HT-29 (cell line): ENCODE results near the gene MCCD1. TPM values are rescaled to one million over a fixed set of nuclear protein-coding genes. Genes with fewer than 3 reads are reported as not detected.

Experiments used
- DNase-seq: peaks from one replicate; pipeline ENCODE4 v3.0.0-alpha.2; 2015; ENCODE audit warnings: low spot score
- total RNA-seq: library from RNA; depleted of rRNA; stranded (reverse); fragments of >200 nt; shearing (Covaris generic); gene quantifications from 2 replicates; pipeline ENCODE4 v1.2.3, GENCODE V29; 2014

Gene MCCD1
- total RNA-seq, 1 experiment from 2014 or later = not detected

DNA sequence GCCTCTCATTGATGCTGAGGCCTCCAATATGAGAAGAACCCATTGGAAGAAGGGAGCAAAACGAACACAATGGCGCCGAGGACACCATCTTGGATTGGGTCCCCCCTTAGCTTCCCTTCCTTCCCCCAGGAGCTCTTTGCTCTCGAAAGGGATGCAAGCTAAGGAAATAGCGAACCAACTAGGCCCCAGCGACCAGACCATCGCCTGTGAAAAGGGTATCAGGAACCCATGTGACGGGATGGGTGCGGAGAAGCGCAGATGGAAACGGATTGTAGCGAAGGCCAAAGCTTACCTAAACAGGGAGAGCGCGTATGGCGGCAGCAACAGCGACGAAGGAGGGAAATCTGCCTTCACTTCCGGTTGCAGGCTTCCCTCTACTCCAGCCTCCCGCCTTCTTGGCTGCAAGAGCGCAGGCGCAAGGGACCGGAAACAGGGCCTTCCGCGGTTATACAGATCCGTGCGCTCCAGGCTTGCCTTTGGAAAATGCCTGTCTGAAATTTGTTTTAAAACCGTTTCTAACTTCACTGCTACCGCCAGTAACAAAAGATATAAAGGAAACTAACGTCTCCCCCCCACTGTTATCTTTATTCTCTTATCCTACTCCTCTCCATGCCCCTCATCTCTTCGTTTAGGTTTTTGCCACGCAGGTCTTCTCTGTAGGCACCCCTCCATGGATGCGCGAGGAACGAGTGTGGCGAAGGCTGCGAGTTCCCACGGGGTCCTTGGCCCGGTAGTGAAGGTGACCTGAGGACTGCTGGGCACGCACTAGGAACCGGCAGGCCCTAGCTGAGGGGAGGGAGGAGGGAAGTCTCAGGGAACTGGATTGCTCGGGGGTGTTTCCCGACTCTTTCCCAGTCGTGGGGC lies 13.1 kb downstream of the MCCD1 start, which contains the start of gene DDX39B:
TSS of gene DDX39B (minus strand) at position 346 of the 864 bp plus-strand sequence. CDS start 1,471 bp downstream, outside the sequence.
- peak; percentile 97 for DNase-seq

DNA sequence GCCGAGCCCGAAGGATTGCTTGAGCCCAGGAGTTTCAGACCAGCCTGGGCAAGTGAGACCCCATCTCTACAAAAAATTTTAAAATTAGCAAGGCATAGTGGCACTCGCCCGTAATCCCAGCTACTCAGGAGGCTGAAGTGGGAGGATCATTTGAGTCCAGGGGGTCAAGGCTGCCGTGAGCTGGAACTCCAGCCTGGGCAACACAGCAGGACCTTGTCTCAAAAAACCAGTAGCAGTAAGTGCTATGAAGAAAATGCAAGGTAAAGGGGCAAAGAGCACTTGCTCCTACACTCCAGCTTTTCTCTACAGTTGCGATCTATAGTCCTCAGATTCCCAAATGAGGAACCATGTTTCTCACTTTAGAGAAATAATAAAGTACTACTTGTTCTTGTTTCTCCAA lies 14.9 kb downstream of the MCCD1 start:
- DNase-seq = no peak

DNA sequence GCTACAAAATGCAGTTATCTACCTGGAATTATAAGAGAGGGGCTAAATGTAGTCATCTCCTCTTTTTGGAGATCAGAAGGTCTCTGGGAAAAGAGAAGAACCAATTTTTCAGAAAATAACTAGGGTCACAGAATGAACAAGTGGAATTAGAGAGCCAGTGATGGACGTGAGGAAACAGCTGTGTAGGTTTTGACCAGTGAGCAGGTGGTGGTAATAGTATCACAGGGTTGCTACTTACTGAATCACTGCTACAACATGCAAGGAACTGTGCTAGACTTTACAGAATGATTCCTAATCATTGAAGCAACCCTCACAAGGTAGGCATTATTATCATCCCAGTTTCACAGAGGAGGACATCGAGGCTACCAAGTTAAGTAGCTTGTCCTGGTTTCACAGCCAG lies 15.9 kb downstream of the MCCD1 start:
- no peak for DNase-seq

DNA sequence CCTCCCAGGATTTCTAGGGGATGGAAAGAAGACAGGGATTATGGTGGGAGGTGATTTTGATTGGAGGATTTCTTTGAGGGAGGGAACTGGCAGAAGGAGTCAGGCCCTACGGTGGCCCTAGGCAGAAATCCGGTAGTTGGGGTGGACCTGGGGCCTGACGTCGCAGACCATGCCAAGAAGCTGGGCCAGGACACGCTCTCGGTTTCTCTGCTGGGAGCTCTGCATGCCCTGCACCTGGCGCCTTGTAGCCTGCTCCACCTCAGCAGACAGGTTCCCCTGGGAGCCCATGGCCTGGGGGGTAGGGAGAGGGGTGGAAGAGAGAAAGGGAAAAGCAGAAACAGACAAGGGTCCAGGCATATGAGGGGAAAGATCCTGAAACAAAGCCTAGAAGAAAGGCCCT lies 16.5 kb downstream of the MCCD1 start:
- no peak for DNase-seq

DNA sequence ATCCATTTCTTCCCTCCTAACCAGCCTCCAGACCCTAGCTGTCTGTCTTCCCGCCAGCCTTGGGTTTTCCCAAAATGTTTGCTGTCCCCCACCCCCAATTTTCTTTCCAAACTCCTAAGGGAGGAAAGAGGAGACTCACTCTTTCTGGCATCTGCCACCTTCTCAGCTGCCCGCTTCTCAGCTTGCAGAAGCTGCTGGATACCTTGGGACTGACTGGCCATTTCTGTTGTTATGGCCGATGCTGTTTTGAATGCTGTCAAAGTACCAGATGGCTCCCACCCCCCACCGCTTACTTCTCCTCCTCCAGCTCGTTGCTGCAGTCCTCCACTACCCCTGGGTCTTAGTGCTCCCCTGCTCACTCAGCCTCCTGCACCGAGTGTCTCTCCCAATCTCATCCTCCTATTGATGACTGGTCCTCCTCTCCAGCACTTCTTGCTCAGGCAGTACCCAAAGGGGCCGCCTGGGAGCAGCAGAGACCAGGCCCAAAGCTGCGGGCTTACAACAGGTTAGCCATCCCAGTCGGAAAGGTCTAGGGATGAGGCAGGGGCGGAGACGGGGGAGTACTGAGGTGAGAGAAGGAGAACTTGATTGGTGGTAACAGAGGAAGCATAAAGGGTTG lies 17.7 kb downstream of the MCCD1 start, which contains the start of gene ATP6V1G2:
TSS of gene ATP6V1G2 (minus strand) at position 270 of the 619 bp plus-strand sequence. CDS start at position 221, 49 bp downstream.
- DNase-seq = peak; percentile 91

DNA sequence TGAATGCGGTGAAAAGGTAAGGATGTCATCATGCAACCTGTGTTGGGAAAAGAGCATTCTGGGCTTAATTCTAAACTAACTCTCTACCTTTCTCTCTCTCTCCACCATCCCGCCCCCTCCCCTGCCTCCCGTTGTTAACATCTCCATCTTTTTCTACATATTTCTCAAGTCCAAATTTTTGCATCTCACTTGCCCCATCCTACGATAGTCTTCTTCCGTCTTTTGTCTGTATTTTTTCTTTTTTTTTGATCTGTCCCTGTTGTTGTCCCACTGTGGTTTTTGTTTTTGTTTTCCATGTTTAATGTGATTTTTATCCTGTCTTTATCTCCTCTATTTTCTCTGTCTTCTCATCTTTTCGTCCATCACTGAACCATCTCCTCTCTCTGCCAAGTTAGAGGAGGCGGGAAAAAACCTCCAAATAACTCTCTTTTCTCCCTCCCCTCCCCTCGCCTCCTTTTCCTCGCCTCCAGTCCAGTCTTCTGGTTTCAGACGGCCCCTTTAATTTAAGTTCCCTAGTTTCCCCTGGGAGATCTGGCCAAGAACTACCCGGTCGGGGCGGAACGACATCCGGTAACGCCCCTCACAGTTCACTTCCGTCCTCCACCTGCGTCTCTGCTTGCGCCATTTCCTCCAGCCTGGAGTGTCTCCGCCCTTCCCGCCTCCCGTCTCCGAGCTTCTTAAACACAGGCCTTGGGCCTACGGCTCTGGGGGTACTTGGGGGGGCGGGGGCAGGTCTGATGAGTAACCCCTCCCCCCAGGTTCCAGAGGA lies 18.4 kb downstream of the MCCD1 start, which contains the start of gene NFKBIL1:
TSS of gene NFKBIL1 (plus strand) at position 651 of the 769 bp plus-strand sequence. CDS start at position 738, 87 bp downstream.
- DNase-seq = peak; percentile 95

DNA sequence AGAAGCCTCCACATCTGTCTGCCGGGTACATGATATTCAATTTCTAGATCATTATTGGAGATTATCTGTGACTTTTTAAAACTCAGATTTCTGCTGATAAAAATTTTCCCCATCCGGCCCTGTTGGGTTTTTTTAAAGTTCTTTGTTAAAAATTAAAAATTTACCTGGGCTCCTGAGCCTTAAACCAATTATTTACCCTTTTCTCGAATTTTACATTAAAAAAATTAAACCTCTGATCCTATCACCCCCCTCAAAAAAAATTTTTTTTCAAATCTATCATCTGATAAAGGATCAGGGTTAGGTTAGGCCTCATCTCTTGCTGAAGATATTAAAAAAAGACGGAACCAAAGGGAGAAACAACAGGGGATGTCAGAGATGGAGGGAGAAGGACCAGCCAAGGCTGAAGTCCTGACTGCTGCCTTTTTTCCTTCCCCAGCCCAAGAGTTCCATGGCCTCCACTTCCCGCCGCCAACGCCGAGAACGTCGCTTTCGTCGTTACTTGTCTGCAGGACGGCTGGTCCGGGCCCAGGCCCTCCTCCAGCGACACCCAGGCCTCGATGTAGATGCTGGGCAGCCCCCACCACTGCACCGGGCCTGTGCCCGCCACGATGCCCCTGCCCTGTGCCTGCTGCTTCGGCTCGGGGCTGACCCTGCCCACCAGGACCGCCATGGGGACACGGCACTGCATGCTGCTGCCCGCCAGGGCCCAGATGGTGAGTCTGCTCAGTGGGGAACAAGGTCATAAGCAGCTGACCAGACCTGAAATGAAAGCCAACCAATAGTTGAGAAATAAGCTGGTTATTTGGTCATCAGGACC lies 19.2 kb downstream of the MCCD1 start:
- DNase-seq = no peak

DNA sequence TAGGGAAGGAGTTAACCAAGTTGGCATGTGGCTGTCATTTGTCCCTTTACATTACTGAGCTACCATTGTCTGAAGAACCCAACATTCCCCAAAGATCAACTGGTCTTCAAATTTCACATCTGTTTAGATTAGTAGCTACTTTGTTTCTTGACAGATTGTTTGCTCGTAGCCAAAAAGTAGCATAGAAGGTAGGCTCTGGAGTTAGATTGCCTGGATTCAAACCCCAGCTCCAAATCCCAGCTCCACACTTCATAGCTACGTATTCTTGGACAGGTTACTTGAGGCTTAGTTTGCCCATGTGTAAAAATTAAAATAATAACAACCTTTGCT lies 19.7 kb downstream of the MCCD1 start:
- DNase-seq = no peak

DNA sequence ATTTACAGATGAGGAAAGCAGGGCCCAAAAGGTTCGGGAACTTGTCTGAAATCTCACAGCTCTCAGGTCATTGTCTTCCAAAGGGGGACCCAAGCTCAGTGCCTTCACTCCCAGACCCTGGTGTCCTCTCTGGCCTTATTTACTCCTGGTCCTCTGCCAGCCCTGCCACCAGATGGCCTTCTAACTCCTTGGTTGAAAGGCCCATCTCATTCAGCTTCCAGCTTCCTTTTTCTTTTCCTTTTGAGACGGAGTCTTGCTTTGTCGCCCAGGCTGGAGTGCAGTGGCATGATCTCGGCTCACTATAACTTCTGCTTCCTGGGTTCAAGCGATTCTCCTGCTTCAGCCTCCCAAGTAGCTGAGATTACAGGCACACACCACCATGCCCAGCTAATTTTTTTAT lies 22.6 kb downstream of the MCCD1 start:
- peak; percentile 52 for DNase-seq

DNA sequence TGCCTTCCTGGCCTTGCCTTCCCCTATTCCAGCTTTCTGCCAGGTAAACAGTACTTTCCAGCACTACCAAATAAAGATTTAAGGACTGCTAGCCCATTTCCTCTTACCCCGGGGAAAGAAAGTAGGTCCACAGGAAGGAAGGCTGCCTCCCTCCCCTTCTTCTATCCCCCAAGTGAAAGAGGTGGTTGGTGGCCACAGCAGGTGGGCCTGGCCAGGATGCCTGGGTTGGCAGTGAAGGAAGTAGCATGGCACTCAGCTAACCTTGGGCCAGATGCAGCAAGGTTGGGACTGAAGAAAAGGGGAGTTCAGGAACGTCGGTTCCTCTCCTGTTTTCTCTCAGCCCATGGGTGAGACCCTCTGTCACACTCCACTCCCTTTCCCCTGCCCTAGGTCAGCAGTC lies 27.5 kb downstream of the MCCD1 start:
- no peak for DNase-seq

DNA sequence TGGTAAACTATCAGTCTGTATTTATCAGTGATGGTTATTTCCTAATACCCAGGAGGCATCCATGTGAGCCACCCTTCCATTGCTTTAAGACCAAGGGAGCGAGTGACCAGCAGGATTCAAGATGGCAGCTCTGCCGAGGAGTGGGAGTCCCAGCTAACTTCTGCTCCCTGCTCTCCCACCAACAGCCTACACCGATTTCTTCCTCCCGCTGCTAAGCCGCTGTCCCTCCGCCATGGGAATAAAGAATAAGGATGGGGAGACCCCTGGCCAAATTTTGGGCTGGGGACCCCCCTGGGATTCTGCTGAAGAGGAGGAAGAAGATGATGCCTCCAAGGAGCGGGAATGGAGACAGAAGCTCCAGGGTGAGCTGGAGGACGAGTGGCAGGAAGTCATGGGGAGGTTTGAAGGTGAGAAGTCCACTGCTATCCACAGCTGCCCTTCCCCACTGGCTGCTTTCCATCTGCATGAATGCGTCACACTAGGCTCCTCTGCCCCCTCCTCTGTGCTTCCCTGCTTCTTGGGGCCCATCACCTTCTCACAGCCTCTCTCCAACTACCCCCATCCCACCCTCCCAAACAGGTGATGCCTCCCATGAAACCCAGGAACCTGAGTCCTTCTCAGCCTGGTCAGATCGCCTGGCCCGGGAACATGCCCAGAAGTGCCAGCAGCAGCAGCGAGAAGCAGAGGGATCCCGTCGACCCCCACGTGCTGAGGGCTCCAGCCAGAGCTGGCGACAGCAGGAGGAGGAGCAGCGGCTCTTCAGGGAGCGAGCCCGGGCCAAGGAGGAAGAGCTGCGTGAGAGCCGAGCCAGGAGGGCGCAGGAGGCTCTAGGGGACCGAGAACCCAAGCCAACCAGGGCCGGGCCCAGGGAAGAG lies 28.9 kb downstream of the MCCD1 start:
- DNase-seq = no peak

DNA sequence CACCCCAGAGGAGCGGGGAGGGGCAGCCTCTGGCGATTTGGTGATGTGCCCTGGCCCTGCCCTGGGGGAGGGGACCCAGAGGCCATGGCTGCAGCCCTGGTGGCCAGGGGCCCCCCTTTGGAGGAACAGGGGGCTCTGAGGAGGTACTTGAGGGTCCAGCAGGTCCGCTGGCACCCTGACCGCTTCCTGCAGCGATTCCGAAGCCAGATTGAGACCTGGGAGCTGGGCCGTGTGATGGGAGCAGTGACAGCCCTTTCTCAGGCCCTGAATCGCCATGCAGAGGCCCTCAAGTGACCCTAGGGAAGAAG lies 29.5 kb downstream of the MCCD1 start:
- no peak for DNase-seq

DNA sequence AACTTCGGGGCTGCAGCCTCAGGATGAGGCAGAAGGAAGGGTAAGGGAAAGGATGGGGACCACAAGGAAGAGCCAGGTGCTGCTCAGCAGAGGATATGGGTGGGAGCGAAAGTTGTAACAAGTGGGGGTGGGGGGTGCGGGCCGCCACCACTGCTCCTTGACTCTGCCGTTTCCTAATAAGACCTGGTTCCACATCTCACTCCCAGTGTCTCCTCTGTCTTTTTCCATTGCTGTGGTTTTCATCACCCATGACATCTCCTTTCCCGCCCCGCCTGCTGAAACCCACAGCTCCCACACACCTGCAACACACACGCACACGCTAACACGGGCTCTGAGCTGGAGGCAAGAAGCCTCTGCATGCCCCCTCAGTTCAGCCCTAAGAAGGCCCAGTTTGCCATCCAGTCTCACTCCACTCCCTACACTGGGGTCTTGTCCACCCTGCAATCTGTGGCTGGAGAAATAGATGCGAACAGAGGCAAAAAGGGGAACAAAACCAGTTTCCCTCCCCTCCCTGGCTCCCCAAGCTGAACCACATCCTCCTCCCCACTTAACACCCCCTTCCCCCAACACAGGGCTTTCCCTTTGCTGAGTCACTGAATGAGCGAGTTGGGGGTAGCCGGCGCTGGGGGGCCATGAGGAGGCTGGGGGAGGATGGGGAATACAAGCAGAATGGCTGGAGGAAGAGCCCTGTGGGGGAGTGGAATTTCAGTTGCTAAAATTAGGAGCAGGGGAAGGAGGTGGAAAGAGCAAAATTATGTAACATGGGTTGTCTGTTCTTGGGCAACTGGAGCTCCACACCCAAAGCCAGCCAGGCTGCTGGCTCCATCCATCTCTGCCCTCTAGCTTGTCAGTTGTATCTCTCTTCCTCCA lies 30.1 kb downstream of the MCCD1 start:
- no peak for DNase-seq

DNA sequence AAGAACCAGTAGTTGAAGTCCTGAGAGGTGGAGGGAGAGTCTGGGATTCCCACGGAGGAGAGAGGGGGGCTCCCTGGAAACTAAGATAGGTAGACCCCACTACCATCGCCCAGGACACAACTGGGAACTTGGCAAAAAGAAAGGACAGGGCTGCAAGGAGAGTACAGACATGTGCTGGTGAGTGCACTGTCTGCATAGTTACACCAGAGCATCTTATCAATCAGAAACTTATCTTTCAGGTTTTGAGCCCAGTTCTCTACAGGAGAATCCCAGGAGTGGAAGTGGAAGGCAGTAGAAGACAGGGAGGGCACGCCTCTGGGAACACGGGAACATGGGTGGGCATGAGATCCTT lies 30.8 kb downstream of the MCCD1 start:
- no peak for DNase-seq

DNA sequence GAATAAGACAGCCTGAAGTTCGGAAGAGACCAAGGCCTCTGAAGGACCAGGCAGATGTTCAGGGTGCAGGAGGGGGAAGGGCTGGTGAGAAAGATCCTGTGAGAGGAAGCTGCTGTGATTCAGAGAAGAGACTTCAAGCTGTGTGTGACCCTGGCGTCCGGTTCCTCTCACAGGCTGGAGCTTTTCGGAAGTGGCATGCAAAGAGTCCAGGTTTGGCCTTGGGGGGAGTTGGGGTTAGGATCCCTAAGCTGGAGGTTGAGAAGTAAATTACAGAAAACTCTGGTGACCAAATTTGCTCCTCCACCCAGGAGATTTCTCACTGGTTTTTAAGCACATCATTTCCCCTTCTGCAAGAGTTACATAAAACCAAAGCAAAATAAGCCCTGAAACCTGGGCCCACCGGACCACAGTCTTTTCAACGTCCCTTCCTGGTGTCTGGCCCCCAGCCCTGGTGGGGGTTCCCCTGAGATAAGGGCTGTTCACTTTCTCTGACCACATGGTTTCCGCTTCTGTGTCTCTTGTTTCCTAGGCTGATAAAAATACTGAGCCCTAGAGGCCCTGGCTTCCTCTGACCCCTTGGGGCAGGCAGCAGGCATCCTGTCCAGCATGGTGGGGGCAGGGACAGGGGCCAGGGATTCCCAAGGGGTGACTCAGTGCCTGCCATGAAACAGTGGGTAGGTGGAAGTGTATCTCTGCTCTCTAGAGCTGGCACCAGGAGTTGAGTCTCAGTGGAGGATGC lies 31.4 kb downstream of the MCCD1 start:
- DNase-seq = no peak

DNA sequence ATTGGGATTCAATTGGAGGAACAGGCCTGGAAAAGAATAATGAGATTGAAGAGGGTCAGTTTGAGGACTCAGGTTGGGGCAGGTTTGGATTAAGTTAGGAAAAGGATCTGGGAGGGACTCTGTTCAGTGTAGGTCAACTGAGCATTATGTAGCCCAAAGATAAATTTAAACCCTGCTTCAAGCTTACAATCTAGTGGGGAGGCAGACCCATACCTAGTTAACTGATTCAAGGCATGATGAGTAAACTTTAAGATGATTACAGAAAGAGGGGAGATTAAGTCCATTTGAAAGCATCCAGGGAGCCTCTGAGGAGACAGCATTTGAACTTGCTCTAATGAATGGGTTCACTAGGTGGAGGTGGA lies 31.9 kb downstream of the MCCD1 start:
- no peak for DNase-seq

DNA sequence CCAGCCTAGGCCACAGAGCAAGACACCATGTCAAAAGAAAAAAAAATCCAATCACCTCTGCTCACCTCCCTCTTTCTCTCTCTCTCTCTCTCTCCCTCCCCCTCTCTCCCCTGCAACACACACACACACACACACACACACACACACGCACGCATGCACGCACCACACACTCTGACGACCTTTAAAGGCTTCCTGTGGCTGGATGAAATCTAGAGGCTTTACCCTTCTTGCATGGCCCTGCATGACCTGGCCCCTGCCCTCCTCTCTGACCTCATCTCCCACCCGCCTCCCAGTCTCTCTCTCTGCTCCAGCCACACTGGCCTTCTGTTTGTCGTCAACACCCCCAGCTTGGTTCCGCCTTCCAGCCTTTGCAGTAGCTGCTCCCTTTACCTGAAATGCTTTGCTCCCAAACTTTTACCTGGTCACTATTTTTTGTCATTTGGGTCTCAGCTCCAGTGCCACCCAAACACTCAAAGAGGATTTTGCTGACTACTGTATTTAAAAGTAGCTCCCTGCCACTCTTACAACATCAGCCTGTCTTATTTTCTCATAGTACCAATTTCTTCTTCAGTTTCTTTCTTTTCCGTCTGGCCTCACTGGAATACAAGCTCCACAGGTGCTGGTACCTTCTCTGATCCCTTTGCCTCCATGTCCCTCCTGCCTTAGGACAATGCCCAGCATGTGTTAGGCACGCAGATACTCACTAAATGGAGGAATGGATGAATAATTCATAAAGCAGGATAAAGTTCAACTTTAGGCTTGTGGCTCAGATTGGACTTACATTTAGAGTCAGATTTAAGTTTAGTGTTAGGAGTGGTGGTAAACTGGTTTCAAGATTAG lies 39.0 kb downstream of the MCCD1 start:
- DNase-seq = no peak

DNA sequence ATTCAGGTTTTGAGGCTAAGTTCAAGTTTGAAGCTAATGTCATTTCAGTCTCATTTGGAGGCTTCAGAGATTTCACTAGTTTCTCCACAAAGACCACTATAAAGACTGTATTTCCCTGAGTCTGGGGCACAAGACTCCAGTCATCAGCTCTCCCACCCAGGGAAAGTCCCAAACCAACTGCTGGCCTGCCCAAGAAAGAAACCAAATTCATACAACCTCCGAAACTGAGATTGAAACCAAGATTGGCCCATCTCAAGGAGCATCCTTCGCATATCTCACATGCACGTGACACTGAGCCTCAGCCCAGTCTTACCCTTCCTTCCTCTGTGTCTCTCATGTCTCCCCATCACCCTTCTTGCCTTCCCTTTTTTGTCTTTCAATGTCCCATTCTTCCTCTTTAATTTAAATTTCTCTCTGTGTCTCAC lies 39.8 kb downstream of the MCCD1 start:
- DNase-seq = no peak
